HFF-Myc (cell line): Measurements from ENCODE around the gene DOCK9.
"Not testable (repeated sequence)": the region's sequence is repeated elsewhere in the genome, so short reads cannot be mapped to it uniquely, and the experiment has no call there.

ENCODE experiments used
- DNase-seq: peaks from one replicate; pipeline ENCODE4 v3.0.0-alpha.2; 2011; ENCODE audit warnings: low read depth; ENCODE audit errors: extremely low read depth
- H3K4me3 ChIP-seq: replicated peaks from 2 replicates; pipeline ENCODE4 v1.5.1; 2011; ENCODE audit warnings: low read depth, mild to moderate bottlenecking, control low read depth, low read length
- CTCF ChIP-seq: IDR thresholded peaks from 2 replicates; pipeline ENCODE4 v1.5.1; 2012; ENCODE audit warnings: mild to moderate bottlenecking, low read depth, low read length, control low read depth; ENCODE audit errors: missing control alignments

DOCK9 gene

GRCh38 chr13:98906746-98907502, 70.9 kb downstream of the DOCK9 start:
- TF ChIP-seq CTCF: no peak
- no peak for DNase-seq
- no peak overlapping the region for H3K4me3 ChIP-seq

DNA sequence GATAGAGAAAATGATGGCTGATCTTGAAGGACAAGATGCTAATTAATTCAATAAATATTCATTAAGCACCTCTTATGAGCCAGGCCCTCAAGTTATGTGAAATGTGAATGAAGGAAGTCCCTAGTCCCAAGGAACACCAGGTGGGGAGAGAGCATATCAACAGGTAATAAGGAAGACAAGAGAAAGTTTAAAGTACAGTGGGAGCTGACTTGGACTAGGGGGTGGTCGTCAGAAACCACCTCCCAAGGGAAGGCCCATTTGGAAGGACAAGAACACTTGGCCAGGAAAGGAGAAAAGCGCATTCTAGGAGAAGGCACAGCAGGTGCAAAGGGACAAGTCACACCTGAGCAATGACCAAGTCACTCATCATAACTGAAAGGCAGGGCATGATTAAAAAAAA, 72.7 kb downstream of the DOCK9 start:
- no peak overlapping the region for H3K4me3 ChIP-seq
- DNase-seq: no peak
- TF ChIP-seq CTCF: no peak

- TF ChIP-seq CTCF: no peak
- no peak overlapping the region for H3K4me3 ChIP-seq
These were observed 77.4 kb downstream of the DOCK9 start for GRCh38 chr13:98900442-98900841.

GRCh38 chr13:98897706-98898105, 80.2 kb downstream of the DOCK9 start:
- no peak for DNase-seq
- H3K4me3 ChIP-seq: no peak overlapping the region
- no peak for TF ChIP-seq CTCF

More at GRCh38 chr13:98900442-98900841, 77.4 kb downstream of the DOCK9 start:
- DNase-seq: peak; percentile 15

- TF ChIP-seq CTCF: no peak
- DNase-seq: no peak
- H3K4me3 ChIP-seq: no peak overlapping the region
These were observed 81.1 kb downstream of the DOCK9 start for GRCh38 chr13:98896868-98897144.

DNA sequence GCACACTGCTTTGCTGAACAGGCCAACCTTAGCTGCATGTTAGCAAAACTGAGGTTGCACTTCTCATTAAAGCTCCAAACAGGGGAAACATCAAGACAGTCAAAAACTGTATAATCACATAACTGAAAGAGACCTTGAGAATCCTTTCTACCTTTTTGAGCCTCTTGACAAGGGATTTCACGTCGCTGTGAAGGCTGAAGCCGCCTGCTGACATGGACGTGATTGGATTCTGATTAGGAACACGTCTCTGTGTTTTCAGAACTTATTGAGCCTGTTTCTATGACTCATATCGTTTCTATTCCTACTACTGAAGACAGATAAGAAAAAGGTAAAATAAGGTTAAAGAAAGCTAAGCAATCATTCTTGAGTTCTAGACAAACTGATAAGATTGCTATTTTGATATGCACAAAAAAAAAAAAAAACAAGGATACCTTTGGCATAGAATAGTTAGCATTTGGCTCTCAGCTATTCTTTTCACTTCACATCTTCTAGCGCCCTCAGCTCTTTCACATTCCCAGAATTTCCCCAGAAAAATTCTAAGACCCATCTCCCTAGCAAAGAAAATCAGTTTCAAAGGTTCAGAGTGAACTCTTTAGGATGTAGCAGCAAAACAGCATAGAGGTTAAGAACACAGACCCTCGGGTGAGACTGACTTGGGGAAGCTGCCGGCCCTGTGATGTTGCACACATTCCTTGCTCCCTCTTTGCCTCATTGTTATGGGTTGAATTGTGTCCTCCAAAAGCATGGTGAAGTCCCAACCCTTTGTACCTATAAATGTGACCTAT, 81.6 kb downstream of the DOCK9 start:
- no peak for DNase-seq
- H3K4me3 ChIP-seq: no peak overlapping the region
- no peak for TF ChIP-seq CTCF

DNA sequence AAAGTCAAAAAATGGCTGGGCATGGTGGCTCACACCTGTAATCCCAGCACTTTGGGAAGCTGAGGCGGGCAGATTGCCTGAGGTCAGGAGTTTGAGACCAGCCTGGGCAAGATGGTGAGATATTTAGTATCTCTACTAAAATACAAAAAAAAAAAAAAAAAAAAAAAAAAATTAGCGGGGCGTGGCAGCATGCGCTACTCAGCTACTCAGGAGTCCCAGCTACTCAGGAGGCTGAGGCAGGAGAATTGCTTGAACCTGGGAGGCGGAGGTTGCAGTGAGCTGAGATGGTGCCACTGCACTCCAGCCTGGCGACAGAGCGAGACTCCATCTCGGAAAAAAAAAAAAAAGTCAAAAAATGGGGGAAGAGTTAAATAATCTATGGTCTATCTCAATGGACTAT, 83.0 kb downstream of the DOCK9 start:
- DNase-seq: not testable (repeated sequence)

More for the DNA sequence above, 83.0 kb downstream of the DOCK9 start:
- not testable (repeated sequence) for H3K4me3 ChIP-seq
